ENCODE results near the gene RMND5B.

DNA sequence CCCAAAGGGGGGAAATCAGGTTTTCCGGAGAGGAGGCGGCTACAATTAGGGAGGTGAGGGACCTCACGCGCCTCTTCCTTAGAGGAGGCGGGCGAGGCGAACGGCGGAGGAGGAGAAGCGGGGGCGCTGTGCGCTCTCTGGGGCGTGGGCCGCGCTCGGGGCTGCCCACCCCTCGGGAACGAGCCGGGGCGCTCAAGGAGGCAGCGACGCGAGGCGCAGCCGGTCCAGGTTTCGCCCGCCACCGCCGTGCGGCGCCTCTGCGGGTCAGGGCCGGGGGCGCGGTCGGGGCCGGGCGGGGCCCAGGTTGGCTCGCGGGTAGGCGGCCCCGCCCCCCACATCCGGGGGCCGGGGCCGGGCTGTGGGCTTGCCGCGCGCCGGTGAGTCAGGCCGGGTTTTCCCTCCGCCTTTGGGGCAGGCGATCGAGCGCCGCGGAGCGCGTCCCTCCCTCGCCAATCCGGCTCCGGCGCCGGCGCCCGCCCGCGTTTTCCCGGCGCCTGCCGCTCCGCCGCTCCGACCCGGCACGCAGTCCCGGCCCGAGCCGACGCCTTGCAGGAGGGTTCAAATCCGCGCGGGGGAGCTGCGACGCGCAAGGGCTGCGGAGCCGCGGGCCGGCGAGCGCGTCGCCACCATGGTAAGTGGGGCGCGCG is 17.6 kb upstream of the RMND5B start, which contains the start of gene N4BP3:
- TF ChIP-seq EZH2 (IDR thresholded peaks at IDR 0.05; ENCODE audit: borderline replicate concordance, insufficient read depth, low read length, poor library complexity, severe bottlenecking) (no peak), MXI1 (conservative IDR thresholded peaks at IDR 0.05; ENCODE audit: poor library complexity, severe bottlenecking) (peak; percentile 59), POLR2AphosphoS5 (IDR thresholded peaks at IDR 0.05) (no peak), TAF1 (IDR thresholded peaks at IDR 0.05; ENCODE audit: low read depth) (peak; percentile 51), EP300 (conservative IDR thresholded peaks at IDR 0.05; ENCODE audit: poor library complexity, severe bottlenecking) (peak; percentile 44)
- TF ChIP-seq, protein P1, sequence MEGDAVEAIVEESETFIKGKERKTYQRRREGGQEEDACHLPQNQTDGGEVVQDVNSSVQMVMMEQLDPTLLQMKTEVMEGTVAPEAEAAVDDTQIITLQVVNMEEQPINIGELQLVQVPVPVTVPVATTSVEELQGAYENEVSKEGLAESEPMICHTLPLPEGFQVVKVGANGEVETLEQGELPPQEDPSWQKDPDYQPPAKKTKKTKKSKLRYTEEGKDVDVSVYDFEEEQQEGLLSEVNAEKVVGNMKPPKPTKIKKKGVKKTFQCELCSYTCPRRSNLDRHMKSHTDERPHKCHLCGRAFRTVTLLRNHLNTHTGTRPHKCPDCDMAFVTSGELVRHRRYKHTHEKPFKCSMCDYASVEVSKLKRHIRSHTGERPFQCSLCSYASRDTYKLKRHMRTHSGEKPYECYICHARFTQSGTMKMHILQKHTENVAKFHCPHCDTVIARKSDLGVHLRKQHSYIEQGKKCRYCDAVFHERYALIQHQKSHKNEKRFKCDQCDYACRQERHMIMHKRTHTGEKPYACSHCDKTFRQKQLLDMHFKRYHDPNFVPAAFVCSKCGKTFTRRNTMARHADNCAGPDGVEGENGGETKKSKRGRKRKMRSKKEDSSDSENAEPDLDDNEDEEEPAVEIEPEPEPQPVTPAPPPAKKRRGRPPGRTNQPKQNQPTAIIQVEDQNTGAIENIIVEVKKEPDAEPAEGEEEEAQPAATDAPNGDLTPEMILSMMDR (IDR thresholded peaks at IDR 0.05; ENCODE audit: poor library complexity, severe bottlenecking): peak; percentile 57

Data from neural cell (in vitro differentiated cells).